ENCODE data around the gene TMEM126A. TPM values are rescaled to one million over a fixed set of nuclear protein-coding genes. Genes with fewer than 3 reads are reported as not detected.

The TMEM126A gene
- total and polyA plus RNA-seq, 7 experiments from 2014 or later: 17.8 to 68.0 (median 20.5) TPM

DNA sequence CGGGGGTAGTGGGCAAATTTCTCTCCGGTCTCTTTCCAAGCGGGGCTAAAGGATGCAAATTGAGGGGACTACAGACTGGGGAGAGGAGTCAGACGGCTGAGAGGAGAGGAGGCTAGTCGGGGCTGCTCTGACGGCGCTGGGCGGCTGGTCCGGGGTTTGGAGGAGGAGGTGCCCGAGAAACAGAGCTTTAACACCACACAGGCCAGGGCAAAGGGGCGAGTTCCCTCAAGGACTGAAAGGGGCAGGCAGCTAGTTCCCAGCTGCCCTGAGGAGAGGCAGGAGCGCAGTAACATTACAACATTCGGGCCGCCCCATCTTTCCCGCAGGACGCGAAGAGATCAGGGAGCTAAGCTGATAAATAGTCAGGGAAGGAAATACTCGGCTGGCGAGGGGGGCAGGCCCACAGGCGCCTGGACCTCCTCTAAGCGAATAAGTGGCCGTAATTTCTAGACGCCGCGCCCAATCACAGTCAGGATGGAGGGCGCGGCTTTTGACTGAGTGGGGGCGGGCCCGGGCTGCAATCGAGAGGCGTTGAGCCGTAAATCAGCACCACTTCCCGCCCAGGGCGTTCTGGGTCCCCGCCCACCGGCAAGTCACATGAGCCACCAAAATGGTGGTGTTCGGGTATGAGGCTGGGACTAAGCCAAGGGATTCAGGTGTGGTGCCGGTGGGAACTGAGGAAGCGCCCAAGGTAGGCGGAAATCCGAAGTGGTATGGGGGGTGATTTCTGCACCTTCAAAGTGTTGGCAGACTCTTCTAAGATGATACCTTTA lies 19.6 kb upstream of the TMEM126A start, which contains the start of gene TMEM126B:
Gene TMEM126B (plus strand): TSS at position 596 of the 773 bp plus-strand sequence. CDS start 15 bp downstream, at position 611.
- Mint-ChIP-seq H3K9me3 (no peaks in the 10 kb centered on the region), H3K27ac (peak within 1 kb of the TSS; percentile 89 to 97 (median 94)), H3K4me1 (peaks cover 17 to 67% (median 48%) of the 10 kb centered on the region in 7 donors), H3K36me3 (peaks cover 0 to 9% (median 0%) of the 10 kb centered on the region in 5 donors), H3K27me3 (peaks cover 0 to 9% (median 0%) of the 10 kb centered on the region in 5 donors), H3K4me3 (peak within 1 kb of the TSS; percentile 84 to 98 (median 94))
- DNase-seq (peak; percentile 85 to 95 (median 94)), ATAC-seq (peak; percentile 99)
- peaks cover 0 to 9% (median 7%) of the 10 kb centered on the region in 3 experiments for H3K36me3 ChIP-seq (ENCODE audit: control insufficient read depth in 2 of 3, insufficient read depth in 3 of 3, low read length in 3 of 3)
- intact Hi-C loops (cut with micrococcal nuclease): loop anchor here (1.0 to 2.0 kb wide), 13 partner anchors 19 to 674 kb away; partner anchors contain the start of genes HIKESHI (in 2 of the 2), PICALM (in 2 of the 2), TMEM126A (in 2 of the 2) and EED (in 1 of the 2)
- ChIA-PET POLR2A (interaction anchor here (0.6 to 5.8 kb wide), 18 partner anchors 9 to 673 kb away, joined by 3 to 102 read pairs (median 4); partner anchors contain the start of genes CREBZF, EED, HIKESHI and PICALM), CTCF (interaction anchor here (1.4 kb wide), 1 partner anchor 20 kb away, joined by 6 read pairs; the partner anchor contains the start of gene TMEM126A)
- H3K4me3 ChIP-seq (ENCODE audit: low read length): peak within 1 kb of the TSS; percentile 98
- no peaks in the 10 kb centered on the region for H3K9me3 ChIP-seq (ENCODE audit: control insufficient read depth in 2 of 3, low read length in 3 of 3)
- no peaks in the 10 kb centered on the region for H3K27me3 ChIP-seq (ENCODE audit: control insufficient read depth in 2 of 2, insufficient read depth in 2 of 2, low read length in 2 of 2)
- H3K27ac ChIP-seq (ENCODE audit: low read depth, low read length): peak within 1 kb of the TSS; percentile 85
- peaks cover 13 to 22% of the 10 kb centered on the region in 2 donors for H3K4me1 ChIP-seq (ENCODE audit: control insufficient read depth in 2 of 2, insufficient read depth in 2 of 2, low read length in 2 of 2)

DNA sequence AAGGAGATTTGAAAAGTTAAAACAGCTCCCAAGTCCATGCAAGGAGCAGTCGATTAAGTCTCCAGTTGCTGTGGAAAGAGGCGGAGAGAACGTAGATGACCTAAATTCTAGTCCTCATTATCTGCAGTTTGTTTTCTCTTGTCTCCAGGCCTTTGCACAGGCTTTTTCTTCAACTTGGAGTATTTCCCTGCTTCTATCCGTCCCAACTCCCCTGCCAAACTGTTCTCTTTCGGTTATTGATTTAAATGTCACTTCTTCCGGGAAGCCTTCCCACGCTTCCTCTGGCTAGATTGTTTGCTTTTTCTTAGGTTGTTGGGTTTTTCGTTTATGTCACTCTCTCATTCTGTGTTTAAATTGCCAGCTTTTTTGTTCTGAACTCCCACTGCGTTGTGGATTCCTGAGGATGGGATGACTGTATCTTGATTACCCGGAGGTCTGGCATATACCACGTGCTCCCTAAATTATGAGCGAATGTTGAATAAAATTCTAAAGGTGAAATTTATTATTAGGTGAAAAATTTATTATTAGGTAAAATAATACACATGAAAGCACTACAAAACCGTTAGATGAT lies 18.9 kb upstream of the TMEM126A start:
- H3K36me3 Mint-ChIP-seq: peaks cover 0 to 12% (median 4%) of the 10 kb centered on the region in 5 donors
- H3K4me3 Mint-ChIP-seq: peak overlapping the region; percentile 84 to 98 (median 94)
- peaks cover 0 to 8% (median 0%) of the 10 kb centered on the region in 5 donors for H3K27me3 Mint-ChIP-seq
- Histone ChIP-seq H3K4me1 (ENCODE audit: control insufficient read depth in 2 of 2, insufficient read depth in 2 of 2, low read length in 2 of 2) (peaks cover 13 to 22% of the 10 kb centered on the region in 2 donors), H3K27me3 (ENCODE audit: control insufficient read depth in 2 of 2, insufficient read depth in 2 of 2, low read length in 2 of 2) (no peaks in the 10 kb centered on the region), H3K4me3 (ENCODE audit: low read length) (peak overlapping the region; percentile 98), H3K27ac (ENCODE audit: low read depth, low read length) (peak overlapping the region; percentile 74), H3K9me3 (ENCODE audit: control insufficient read depth in 2 of 3, low read length in 3 of 3) (no peaks in the 10 kb centered on the region), H3K36me3 (ENCODE audit: control insufficient read depth in 2 of 3, insufficient read depth in 3 of 3, low read length in 3 of 3) (peaks cover under 1 to 9% (median 7%) of the 10 kb centered on the region in 3 experiments)
- POLR2A ChIA-PET: interaction anchor here (0.6 to 5.8 kb wide), 16 partner anchors 8 to 673 kb away, joined by 3 to 102 read pairs (median 4); partner anchors contain the start of genes CREBZF, EED, HIKESHI and PICALM
- ATAC-seq (peak; percentile 10), DNase-seq (peak in 1 of 9 donors; percentile 29)
- intact Hi-C loops (cut with micrococcal nuclease): loop anchor here (1.0 to 2.0 kb wide), 13 partner anchors 18 to 673 kb away; partner anchors contain the start of genes HIKESHI (in 2 of the 2), PICALM (in 2 of the 2), TMEM126A (in 2 of the 2) and EED (in 1 of the 2)
- CTCF ChIA-PET: interaction anchor here (1.4 kb wide), 1 partner anchor 19 kb away, joined by 6 read pairs; the partner anchor contains the start of gene TMEM126A
- peaks cover 17 to 65% (median 48%) of the 10 kb centered on the region in 7 donors for H3K4me1 Mint-ChIP-seq
- H3K27ac Mint-ChIP-seq: peak overlapping the region; percentile 89 to 97 (median 94)
- H3K9me3 Mint-ChIP-seq: no peaks in the 10 kb centered on the region

DNA sequence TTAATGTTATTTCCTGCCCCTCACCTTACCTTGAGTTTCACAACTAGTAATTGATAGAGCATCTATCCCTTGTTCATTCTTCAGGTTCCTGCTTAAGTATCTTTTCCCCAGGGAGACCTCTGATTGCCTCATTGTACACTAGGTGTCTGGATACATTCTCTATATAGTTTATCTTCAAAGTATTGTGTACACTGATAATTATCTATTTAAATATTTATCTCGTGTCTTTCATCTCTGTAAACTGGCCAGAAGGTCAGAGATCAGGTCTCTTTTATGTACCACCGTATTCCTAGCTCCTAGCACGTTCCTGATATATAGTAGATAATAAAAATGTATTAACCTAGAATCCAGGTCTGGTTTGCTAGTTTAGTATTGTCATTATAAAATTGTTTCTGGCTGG lies 13.0 kb upstream of the TMEM126A start:
- H3K27ac ChIP-seq (ENCODE audit: low read depth, low read length): no peak overlapping the region
- POLR2A ChIA-PET: no interaction called here
- no peak overlapping the region for H3K4me3 Mint-ChIP-seq
- DNase-seq (no peak), ATAC-seq (no peak)
- H3K27me3 Mint-ChIP-seq: no peaks in the 10 kb centered on the region
- CTCF ChIA-PET: no interaction called here
- H3K27me3 ChIP-seq (ENCODE audit: control insufficient read depth in 2 of 2, insufficient read depth in 2 of 2, low read length in 2 of 2): no peaks in the 10 kb centered on the region
- H3K9me3 Mint-ChIP-seq: no peaks in the 10 kb centered on the region
- H3K36me3 ChIP-seq (ENCODE audit: control insufficient read depth in 2 of 3, insufficient read depth in 3 of 3, low read length in 3 of 3): peaks cover 11 to 42% (median 11%) of the 10 kb centered on the region in 3 experiments
- H3K36me3 Mint-ChIP-seq: peaks cover 3 to 35% (median 16%) of the 10 kb centered on the region in 5 donors
- no peak overlapping the region for H3K27ac Mint-ChIP-seq
- no peak overlapping the region for H3K4me3 ChIP-seq (ENCODE audit: low read length)
- H3K9me3 ChIP-seq (ENCODE audit: control insufficient read depth in 2 of 3, low read length in 3 of 3): no peaks in the 10 kb centered on the region
- peaks cover 0 to 12% (median 8%) of the 10 kb centered on the region in 7 donors for H3K4me1 Mint-ChIP-seq
- intact Hi-C loops (cut with micrococcal nuclease): no loop called here
- peaks cover 0 to 4% of the 10 kb centered on the region in 2 donors for H3K4me1 ChIP-seq (ENCODE audit: control insufficient read depth in 2 of 2, insufficient read depth in 2 of 2, low read length in 2 of 2)

DNA sequence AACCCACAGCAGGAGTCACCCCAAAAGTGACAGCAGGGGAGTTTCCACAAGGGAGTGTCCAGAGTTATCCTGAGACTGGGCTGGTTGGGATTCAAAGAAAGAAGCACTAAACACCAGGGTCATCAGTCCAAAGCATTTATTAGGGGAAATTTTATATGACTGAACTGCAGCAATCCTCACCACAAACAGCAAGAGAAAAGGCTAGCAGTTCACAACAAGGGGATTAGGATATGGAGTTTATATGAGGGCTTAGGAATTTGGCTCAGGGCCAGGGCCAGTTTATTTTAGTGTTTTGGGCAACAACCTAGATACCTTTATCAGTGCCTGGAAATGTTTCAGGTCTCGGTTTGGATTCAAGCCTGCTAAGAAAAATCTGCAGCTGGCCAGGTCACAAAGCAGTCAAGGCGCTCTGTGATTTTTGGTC lies 4.6 kb upstream of the TMEM126A start:
- Histone ChIP-seq H3K36me3 (ENCODE audit: control insufficient read depth in 2 of 3, insufficient read depth in 3 of 3, low read length in 3 of 3) (no peaks in the 10 kb centered on the region), H3K4me3 (ENCODE audit: low read length) (no peak overlapping the region), H3K27me3 (ENCODE audit: control insufficient read depth in 2 of 2, insufficient read depth in 2 of 2, low read length in 2 of 2) (no peaks in the 10 kb centered on the region), H3K9me3 (ENCODE audit: control insufficient read depth in 2 of 3, low read length in 3 of 3) (no peaks in the 10 kb centered on the region), H3K4me1 (ENCODE audit: control insufficient read depth in 2 of 2, insufficient read depth in 2 of 2, low read length in 2 of 2) (peaks cover 6 to 8% of the 10 kb centered on the region in 2 donors), H3K27ac (ENCODE audit: low read depth, low read length) (no peak overlapping the region)
- peaks cover 0 to 16% (median 9%) of the 10 kb centered on the region in 7 donors for H3K4me1 Mint-ChIP-seq
- H3K4me3 Mint-ChIP-seq: no peak overlapping the region
- ATAC-seq: no peak
- H3K9me3 Mint-ChIP-seq: no peaks in the 10 kb centered on the region
- POLR2A ChIA-PET: no interaction called here
- intact Hi-C loops (cut with micrococcal nuclease): no loop called here
- H3K27me3 Mint-ChIP-seq: peaks cover 19 to 48% (median 30%) of the 10 kb centered on the region in 5 donors
- no peak overlapping the region for H3K27ac Mint-ChIP-seq
- CTCF ChIA-PET: no interaction called here
- peaks cover 0 to 8% (median 4%) of the 10 kb centered on the region in 5 donors for H3K36me3 Mint-ChIP-seq
- DNase-seq: no peak

DNA sequence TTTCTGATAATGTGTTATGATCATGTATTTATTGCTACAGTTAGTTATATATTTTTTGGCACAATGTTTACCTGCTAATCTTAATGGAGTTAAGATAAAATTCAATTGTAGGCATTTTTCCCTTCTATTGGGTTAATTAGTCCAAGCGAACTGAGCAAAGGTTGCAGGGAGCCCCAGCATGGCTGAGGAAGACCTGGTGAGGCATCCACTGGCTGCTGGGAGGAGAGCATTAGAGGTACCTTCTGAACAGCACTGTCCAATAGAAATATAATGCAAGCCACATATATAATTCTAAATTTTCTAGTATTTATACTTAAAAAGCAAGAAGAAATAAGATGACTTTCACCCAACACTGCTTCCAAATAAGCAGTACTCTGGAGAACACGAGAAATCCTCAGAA lies 689 bp upstream of the TMEM126A start:
- ATAC-seq (no peak), DNase-seq (no peak)
- Mint-ChIP-seq H3K36me3 (peaks cover 0 to 6% (median 1%) of the 10 kb centered on the region in 5 donors), H3K27me3 (peaks cover 15 to 34% (median 27%) of the 10 kb centered on the region in 5 donors), H3K9me3 (no peaks in the 10 kb centered on the region), H3K4me3 (peak overlapping the region; percentile 92 to 100 (median 98)), H3K27ac (peak overlapping the region; percentile 86 to 99 (median 98)), H3K4me1 (peaks cover 5 to 43% (median 33%) of the 10 kb centered on the region in 7 donors)
- CTCF ChIA-PET: interaction anchor here (1.3 to 1.9 kb wide), 2 partner anchors 17 to 19 kb away, joined by 6 read pairs; partner anchors contain the start of gene TMEM126B
- POLR2A ChIA-PET: interaction anchor here (0.6 to 10.3 kb wide), 14 partner anchors 9 to 1387 kb away, joined by 3 to 207 read pairs (median 4); partner anchors contain the start of genes CREBZF, DLG2, EED and HIKESHI
- no peaks in the 10 kb centered on the region for H3K9me3 ChIP-seq (ENCODE audit: control insufficient read depth in 2 of 3, low read length in 3 of 3)
- H3K27me3 ChIP-seq (ENCODE audit: control insufficient read depth in 2 of 2, insufficient read depth in 2 of 2, low read length in 2 of 2): no peaks in the 10 kb centered on the region
- peaks cover 11 to 14% of the 10 kb centered on the region in 2 donors for H3K4me1 ChIP-seq (ENCODE audit: control insufficient read depth in 2 of 2, insufficient read depth in 2 of 2, low read length in 2 of 2)
- intact Hi-C loops (cut with micrococcal nuclease): loop anchor here (1.0 to 5.0 kb wide), 10 partner anchors 10 to 655 kb away; partner anchors contain the start of genes EED (in 2 of the 2), HIKESHI (in 2 of the 2), PICALM (in 2 of the 2) and TMEM126B (in 2 of the 2)
- H3K4me3 ChIP-seq (ENCODE audit: low read length): peak overlapping the region; percentile 83
- H3K36me3 ChIP-seq (ENCODE audit: control insufficient read depth in 2 of 3, insufficient read depth in 3 of 3, low read length in 3 of 3): peaks cover 0 to 4% (median 4%) of the 10 kb centered on the region in 3 experiments
- peak overlapping the region; percentile 87 for H3K27ac ChIP-seq (ENCODE audit: low read depth, low read length)

DNA sequence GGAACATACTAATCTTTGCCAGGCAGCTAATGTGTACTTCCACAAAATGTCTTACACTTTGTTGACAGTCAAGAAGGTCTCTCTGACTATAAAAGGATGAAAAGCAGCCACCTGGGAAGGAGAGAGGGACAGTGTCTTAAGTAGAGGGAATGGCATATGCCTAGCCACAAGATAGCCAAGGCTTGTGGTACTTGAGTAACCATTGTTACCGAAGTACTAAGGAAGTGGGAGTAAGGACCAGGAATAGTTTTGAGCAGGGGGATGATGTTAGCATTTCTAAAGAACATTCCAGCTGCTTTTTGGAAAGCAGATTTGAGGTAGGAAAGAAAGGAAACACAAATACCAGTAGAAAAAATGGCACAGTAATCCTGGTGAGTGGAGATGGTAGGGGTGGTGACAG lies 3.4 kb downstream of the TMEM126A start:
- peaks cover 9 to 57% (median 48%) of the 10 kb centered on the region in 7 donors for H3K4me1 Mint-ChIP-seq
- H3K36me3 Mint-ChIP-seq: peaks cover 0 to 6% (median 5%) of the 10 kb centered on the region in 5 donors
- Histone ChIP-seq H3K27me3 (ENCODE audit: control insufficient read depth in 2 of 2, insufficient read depth in 2 of 2, low read length in 2 of 2) (no peaks in the 10 kb centered on the region), H3K4me3 (ENCODE audit: low read length) (no peak overlapping the region), H3K36me3 (ENCODE audit: control insufficient read depth in 2 of 3, insufficient read depth in 3 of 3, low read length in 3 of 3) (peaks cover 0 to 11% (median 7%) of the 10 kb centered on the region in 3 experiments), H3K9me3 (ENCODE audit: control insufficient read depth in 2 of 3, low read length in 3 of 3) (no peaks in the 10 kb centered on the region), H3K4me1 (ENCODE audit: control insufficient read depth in 2 of 2, insufficient read depth in 2 of 2, low read length in 2 of 2) (peaks cover 11 to 14% of the 10 kb centered on the region in 2 donors), H3K27ac (ENCODE audit: low read depth, low read length) (no peak overlapping the region)
- POLR2A ChIA-PET: interaction anchor here (0.8 to 10.3 kb wide), 3 partner anchors 10 to 33 kb away, joined by 3 to 207 read pairs (median 102); partner anchors contain the start of genes CREBZF, DLG2 and TMEM126B
- intact Hi-C loops (cut with micrococcal nuclease): no loop called here
- no peak for DNase-seq
- H3K27ac Mint-ChIP-seq: peak overlapping the region in 5 of 9 donors; percentile 4 to 77 (median 38)
- H3K4me3 Mint-ChIP-seq: no peak overlapping the region
- no peaks in the 10 kb centered on the region for H3K27me3 Mint-ChIP-seq
- H3K9me3 Mint-ChIP-seq: no peaks in the 10 kb centered on the region
- no peak for ATAC-seq
- CTCF ChIA-PET: no interaction called here

Data from naive thymus-derived CD4-positive, alpha-beta T cell (primary cell).